HEK293 (cell line): ENCODE measurements around the gene MTPN.
A peak's percentile ranks its signal among the peaks of the same experiment; 100 is the strongest.

Source experiments
- CTCF ChIA-PET: fragments of 350-600 bp; formaldehyde crosslinking; extraction: SDS; loops from one replicate; lab custom pipeline; 2021; ENCODE audit warnings: antibody characterized with exemption; lab: Yijun Ruan, JAX
- POLR2A ChIA-PET: fragments of 300-600 bp; formaldehyde crosslinking; extraction: SDS; loops from one replicate; lab custom pipeline; 2020; ENCODE audit warnings: antibody characterized with exemption, inconsistent platforms; lab: Yijun Ruan, JAX
- H3K27ac ChIP-seq: fragments of 200-500 bp; sonication (Bioruptor generic); 2 replicates; pipeline ENCODE4 v1.5.1; 2014; ENCODE audit warnings: low read depth, low read length, control low read depth, inconsistent platforms; ENCODE audit errors: extremely low read depth
- H3K36me3 ChIP-seq, 2 experiments: fragments of 200-500 bp in 1 of 2; sonication (Bioruptor generic) in 1 of 2; 1 replicate in 1 of 2; 2 replicates in 1 of 2; pipeline ENCODE4 v1.5.1; 2014 to 2017; ENCODE audit warnings: inconsistent platforms in 2 of 2, low read length in 2 of 2; ENCODE audit not compliant: control insufficient read depth in 2 of 2, insufficient read depth in 1 of 2
- H3K4me1 ChIP-seq: fragments of 200-500 bp; sonication (Bioruptor generic); 2 replicates; pipeline ENCODE4 v1.5.1; 2014; ENCODE audit warnings: mild to moderate bottlenecking, low read length, inconsistent platforms; ENCODE audit not compliant: control insufficient read depth, insufficient read depth
- H3K4me3 ChIP-seq: 2 replicates; pipeline ENCODE4 v1.5.1; 2011; ENCODE audit warnings: low read depth, mild to moderate bottlenecking, control low read depth, low read length, moderate library complexity
- H3K9me3 ChIP-seq: fragments of 200-500 bp; sonication (Bioruptor generic); 2 replicates; pipeline ENCODE4 v1.5.1; 2014; ENCODE audit warnings: low read depth, low read length, inconsistent platforms; ENCODE audit not compliant: control insufficient read depth, insufficient read depth
- GFI1B ChIP-seq: fragments of 450-650 bp; formaldehyde crosslinking; IDR thresholded peaks from 2 replicates; pipeline ENCODE4 v1.5.1; 2016; ENCODE audit warnings: missing biosample characterization, missing genetic modification characterization
- HOXA7 ChIP-seq: sonication (generic); formaldehyde crosslinking; IDR thresholded peaks from 2 replicates; pipeline ENCODE4 v1.8.1; 2022; ENCODE audit warnings: missing genetic modification reagents, borderline replicate concordance
- KLF10 ChIP-seq: fragments of 450-650 bp; IDR thresholded peaks from 2 replicates; pipeline ENCODE4 v1.5.1; 2018; ENCODE audit warnings: missing biosample characterization, mild to moderate bottlenecking, missing genetic modification characterization
- KLF9 ChIP-seq: fragments of 450-650 bp; formaldehyde crosslinking; IDR thresholded peaks from 2 replicates; pipeline ENCODE4 v1.5.1; 2016; ENCODE audit warnings: missing biosample characterization, missing genetic modification characterization, low read depth
- MEIS1 ChIP-seq: sonication (generic); formaldehyde crosslinking; IDR thresholded peaks from 2 replicates; pipeline ENCODE4 v1.8.1; 2022; ENCODE audit warnings: missing genetic modification reagents, mild to moderate bottlenecking, borderline replicate concordance
- OVOL3 ChIP-seq: fragments of 450-650 bp; formaldehyde crosslinking; IDR thresholded peaks from 2 replicates; pipeline ENCODE4 v1.5.1; 2016; ENCODE audit warnings: missing biosample characterization, missing genetic modification characterization
- PRDM1 ChIP-seq: fragments of 450-650 bp; formaldehyde crosslinking; IDR thresholded peaks from 2 replicates; pipeline ENCODE4; 2016; ENCODE audit warnings: missing biosample characterization, missing genetic modification characterization
- SCRT1 ChIP-seq: fragments of 450-650 bp; formaldehyde crosslinking; IDR thresholded peaks from 2 replicates; pipeline ENCODE4 v1.5.1; 2016; ENCODE audit warnings: missing biosample characterization, missing genetic modification characterization, borderline replicate concordance
- SCRT2 ChIP-seq: fragments of 450-650 bp; formaldehyde crosslinking; IDR thresholded peaks from 2 replicates; pipeline ENCODE4 v1.5.1; 2016; ENCODE audit warnings: missing biosample characterization, missing genetic modification characterization
- ZNF184 ChIP-seq: fragments of 450-650 bp; IDR thresholded peaks from 2 replicates; pipeline ENCODE4 v1.5.1; 2018; ENCODE audit warnings: missing biosample characterization, mild to moderate bottlenecking, missing genetic modification characterization
- ZNF24 ChIP-seq: fragments of 450-650 bp; formaldehyde crosslinking; IDR thresholded peaks from 2 replicates; pipeline ENCODE4 v1.5.1; 2016; ENCODE audit warnings: missing biosample characterization, missing genetic modification characterization
- ZNF362 ChIP-seq: fragments of 450-650 bp; formaldehyde crosslinking; IDR thresholded peaks from 2 replicates; pipeline ENCODE4 v1.5.1; 2016; ENCODE audit warnings: missing biosample characterization, missing genetic modification characterization
- ZNF366 ChIP-seq: fragments of 450-650 bp; formaldehyde crosslinking; conservative IDR thresholded peaks from 2 replicates; pipeline ENCODE4 v1.5.1; 2016; ENCODE audit warnings: missing biosample characterization, missing genetic modification characterization
- ZNF501 ChIP-seq: fragments of 450-650 bp; formaldehyde crosslinking; IDR thresholded peaks from 2 replicates; pipeline ENCODE4 v1.5.1; 2016; ENCODE audit warnings: missing biosample characterization, missing genetic modification characterization
- ZNF561 ChIP-seq: fragments of 450-650 bp; IDR thresholded peaks from 2 replicates; pipeline ENCODE4 v1.5.1; 2018; ENCODE audit warnings: missing biosample characterization, missing genetic modification characterization, borderline replicate concordance
- ZNF654 ChIP-seq: fragments of 450-650 bp; formaldehyde crosslinking; IDR thresholded peaks from 2 replicates; pipeline ENCODE4 v1.5.1; 2016; ENCODE audit warnings: low read depth, missing biosample characterization, missing genetic modification characterization
- ZSCAN16 ChIP-seq: fragments of 450-650 bp; formaldehyde crosslinking; IDR thresholded peaks from 2 replicates; pipeline ENCODE4 v1.5.1; 2016; ENCODE audit warnings: missing biosample characterization, missing genetic modification characterization
- ZSCAN30 ChIP-seq: fragments of 450-650 bp; IDR thresholded peaks from 2 replicates; pipeline ENCODE4 v1.5.1; 2018; ENCODE audit warnings: missing biosample characterization, mild to moderate bottlenecking, missing genetic modification characterization, moderate library complexity
- TF ChIP-seq, protein P1 (sequence below): fragments of 450-650 bp; formaldehyde crosslinking; IDR thresholded peaks from 2 replicates; pipeline ENCODE4 v1.5.1; 2016; ENCODE audit warnings: missing biosample characterization, missing genetic modification characterization, borderline replicate concordance
- TF ChIP-seq, protein P2 (sequence below): fragments of 450-650 bp; formaldehyde crosslinking; IDR thresholded peaks from 2 replicates; pipeline ENCODE4 v1.5.1; 2016; ENCODE audit warnings: missing biosample characterization, missing genetic modification characterization
- TF ChIP-seq, protein P3 (sequence below): fragments of 450-650 bp; formaldehyde crosslinking; IDR thresholded peaks from 2 replicates; pipeline ENCODE4 v1.5.1; 2017; ENCODE audit warnings: missing biosample characterization, missing genetic modification characterization
- TF ChIP-seq, protein P4 (sequence below): fragments of 450-650 bp; formaldehyde crosslinking; conservative IDR thresholded peaks from 2 replicates; pipeline ENCODE4 v1.5.1; 2016; ENCODE audit warnings: low read depth, missing biosample characterization, missing genetic modification characterization

MTPN gene

DNA sequence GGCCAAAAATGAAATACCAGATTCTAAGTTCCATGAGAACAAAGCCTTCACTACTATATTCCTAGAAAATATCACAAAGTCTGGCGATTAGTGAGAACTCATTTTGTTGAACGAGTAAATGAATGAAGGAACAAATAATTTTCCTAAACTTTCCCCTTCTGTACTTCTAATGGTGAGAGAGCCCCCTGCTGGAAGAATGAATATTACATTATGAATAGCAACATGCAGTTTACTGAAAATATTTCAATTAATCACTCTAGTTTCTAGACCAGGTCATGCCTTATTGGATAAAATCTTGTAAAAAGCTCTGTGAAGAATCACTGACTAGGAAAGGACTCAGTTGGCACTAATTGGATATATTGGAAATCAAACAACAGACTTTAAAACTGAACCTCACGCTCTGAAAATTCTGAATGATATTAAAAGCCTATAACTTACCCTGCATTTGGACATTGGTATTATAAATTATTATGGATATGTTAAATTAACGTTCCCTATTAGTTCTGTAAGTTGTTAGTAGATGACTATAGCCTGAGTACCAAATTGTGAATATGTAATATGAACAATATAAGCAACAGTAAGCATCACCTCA is 32.4 kb upstream of the MTPN start:
- Histone ChIP-seq H3K36me3 (no peaks in the 10 kb centered on the region), H3K9me3 (no peaks in the 10 kb centered on the region), H3K4me3 (no peak overlapping the region), H3K4me1 (no peaks in the 10 kb centered on the region), H3K27ac (no peak overlapping the region)
- 0 out of 2 replicates have a peak, but pooled peaks have one; percentile 39 for TF ChIP-seq PRDM1 (tag by site-specific recombination)
- TF ChIP-seq SCRT2 = peak; percentile 36
- no peak for TF ChIP-seq HOXA7 (CRISPR knock-in tag)
- TF ChIP-seq ZNF366 = 0 out of 2 replicates have a peak, but pooled peaks have one; percentile 24
- TF ChIP-seq, protein P1, sequence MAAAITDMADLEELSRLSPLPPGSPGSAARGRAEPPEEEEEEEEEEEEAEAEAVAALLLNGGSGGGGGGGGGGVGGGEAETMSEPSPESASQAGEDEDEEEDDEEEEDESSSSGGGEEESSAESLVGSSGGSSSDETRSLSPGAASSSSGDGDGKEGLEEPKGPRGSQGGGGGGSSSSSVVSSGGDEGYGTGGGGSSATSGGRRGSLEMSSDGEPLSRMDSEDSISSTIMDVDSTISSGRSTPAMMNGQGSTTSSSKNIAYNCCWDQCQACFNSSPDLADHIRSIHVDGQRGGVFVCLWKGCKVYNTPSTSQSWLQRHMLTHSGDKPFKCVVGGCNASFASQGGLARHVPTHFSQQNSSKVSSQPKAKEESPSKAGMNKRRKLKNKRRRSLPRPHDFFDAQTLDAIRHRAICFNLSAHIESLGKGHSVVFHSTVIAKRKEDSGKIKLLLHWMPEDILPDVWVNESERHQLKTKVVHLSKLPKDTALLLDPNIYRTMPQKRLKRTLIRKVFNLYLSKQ (tag by site-specific recombination) = no peak
- TF ChIP-seq ZNF654 = peak; percentile 73
- TF ChIP-seq KLF10 = no peak
- TF ChIP-seq ZSCAN30 = peak; percentile 30; the same call in 1 of the 2 replicates
- TF ChIP-seq ZNF362 = peak; percentile 54; the same call in 1 of the 2 replicates
- 0 out of 2 replicates have a peak, but pooled peaks have one; percentile 42 for TF ChIP-seq ZNF24
- TF ChIP-seq, protein P2, sequence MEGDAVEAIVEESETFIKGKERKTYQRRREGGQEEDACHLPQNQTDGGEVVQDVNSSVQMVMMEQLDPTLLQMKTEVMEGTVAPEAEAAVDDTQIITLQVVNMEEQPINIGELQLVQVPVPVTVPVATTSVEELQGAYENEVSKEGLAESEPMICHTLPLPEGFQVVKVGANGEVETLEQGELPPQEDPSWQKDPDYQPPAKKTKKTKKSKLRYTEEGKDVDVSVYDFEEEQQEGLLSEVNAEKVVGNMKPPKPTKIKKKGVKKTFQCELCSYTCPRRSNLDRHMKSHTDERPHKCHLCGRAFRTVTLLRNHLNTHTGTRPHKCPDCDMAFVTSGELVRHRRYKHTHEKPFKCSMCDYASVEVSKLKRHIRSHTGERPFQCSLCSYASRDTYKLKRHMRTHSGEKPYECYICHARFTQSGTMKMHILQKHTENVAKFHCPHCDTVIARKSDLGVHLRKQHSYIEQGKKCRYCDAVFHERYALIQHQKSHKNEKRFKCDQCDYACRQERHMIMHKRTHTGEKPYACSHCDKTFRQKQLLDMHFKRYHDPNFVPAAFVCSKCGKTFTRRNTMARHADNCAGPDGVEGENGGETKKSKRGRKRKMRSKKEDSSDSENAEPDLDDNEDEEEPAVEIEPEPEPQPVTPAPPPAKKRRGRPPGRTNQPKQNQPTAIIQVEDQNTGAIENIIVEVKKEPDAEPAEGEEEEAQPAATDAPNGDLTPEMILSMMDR (tag by site-specific recombination) = 0 out of 2 replicates have a peak, but pooled peaks have one; percentile 12
- ChIA-PET CTCF (interaction anchor here (0.6 to 5.1 kb wide), 26 partner anchors 9 to 347 kb away, joined by 3 to 24 read pairs (median 4); partner anchors contain the start of genes MTPN and STMP1), POLR2A (no interaction called here)

- Histone ChIP-seq H3K27ac (no peak overlapping the region), H3K36me3 (no peaks in the 10 kb centered on the region), H3K9me3 (no peaks in the 10 kb centered on the region), H3K4me1 (no peaks in the 10 kb centered on the region), H3K4me3 (no peak overlapping the region)
- ChIA-PET CTCF (interaction anchor here (0.9 to 1.0 kb wide), 2 partner anchors 10 to 203 kb away, joined by 3 to 4 read pairs; no protein-coding TSS in a partner anchor), POLR2A (no interaction called here)
- TF ChIP-seq GFI1B (tag by site-specific recombination) = no peak
- TF ChIP-seq KLF9 (tag by site-specific recombination) = no peak
- TF ChIP-seq ZSCAN16 (tag by site-specific recombination) = no peak
- TF ChIP-seq, protein P3, sequence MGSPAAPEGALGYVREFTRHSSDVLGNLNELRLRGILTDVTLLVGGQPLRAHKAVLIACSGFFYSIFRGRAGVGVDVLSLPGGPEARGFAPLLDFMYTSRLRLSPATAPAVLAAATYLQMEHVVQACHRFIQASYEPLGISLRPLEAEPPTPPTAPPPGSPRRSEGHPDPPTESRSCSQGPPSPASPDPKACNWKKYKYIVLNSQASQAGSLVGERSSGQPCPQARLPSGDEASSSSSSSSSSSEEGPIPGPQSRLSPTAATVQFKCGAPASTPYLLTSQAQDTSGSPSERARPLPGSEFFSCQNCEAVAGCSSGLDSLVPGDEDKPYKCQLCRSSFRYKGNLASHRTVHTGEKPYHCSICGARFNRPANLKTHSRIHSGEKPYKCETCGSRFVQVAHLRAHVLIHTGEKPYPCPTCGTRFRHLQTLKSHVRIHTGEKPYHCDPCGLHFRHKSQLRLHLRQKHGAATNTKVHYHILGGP (tag by site-specific recombination) = no peak
- TF ChIP-seq SCRT1 (tag by site-specific recombination) = no peak
- no peak for TF ChIP-seq ZNF501 (tag by site-specific recombination)
- no peak for TF ChIP-seq ZNF24
- TF ChIP-seq SCRT2 = no peak
- no peak for TF ChIP-seq ZNF184 (tag by site-specific recombination)
- no peak for TF ChIP-seq MEIS1 (CRISPR knock-in tag)
- TF ChIP-seq ZSCAN30 = no peak
- no peak for TF ChIP-seq OVOL3 (tag by site-specific recombination)
- no peak for TF ChIP-seq ZNF561 (tag by site-specific recombination)
- TF ChIP-seq, protein P4, sequence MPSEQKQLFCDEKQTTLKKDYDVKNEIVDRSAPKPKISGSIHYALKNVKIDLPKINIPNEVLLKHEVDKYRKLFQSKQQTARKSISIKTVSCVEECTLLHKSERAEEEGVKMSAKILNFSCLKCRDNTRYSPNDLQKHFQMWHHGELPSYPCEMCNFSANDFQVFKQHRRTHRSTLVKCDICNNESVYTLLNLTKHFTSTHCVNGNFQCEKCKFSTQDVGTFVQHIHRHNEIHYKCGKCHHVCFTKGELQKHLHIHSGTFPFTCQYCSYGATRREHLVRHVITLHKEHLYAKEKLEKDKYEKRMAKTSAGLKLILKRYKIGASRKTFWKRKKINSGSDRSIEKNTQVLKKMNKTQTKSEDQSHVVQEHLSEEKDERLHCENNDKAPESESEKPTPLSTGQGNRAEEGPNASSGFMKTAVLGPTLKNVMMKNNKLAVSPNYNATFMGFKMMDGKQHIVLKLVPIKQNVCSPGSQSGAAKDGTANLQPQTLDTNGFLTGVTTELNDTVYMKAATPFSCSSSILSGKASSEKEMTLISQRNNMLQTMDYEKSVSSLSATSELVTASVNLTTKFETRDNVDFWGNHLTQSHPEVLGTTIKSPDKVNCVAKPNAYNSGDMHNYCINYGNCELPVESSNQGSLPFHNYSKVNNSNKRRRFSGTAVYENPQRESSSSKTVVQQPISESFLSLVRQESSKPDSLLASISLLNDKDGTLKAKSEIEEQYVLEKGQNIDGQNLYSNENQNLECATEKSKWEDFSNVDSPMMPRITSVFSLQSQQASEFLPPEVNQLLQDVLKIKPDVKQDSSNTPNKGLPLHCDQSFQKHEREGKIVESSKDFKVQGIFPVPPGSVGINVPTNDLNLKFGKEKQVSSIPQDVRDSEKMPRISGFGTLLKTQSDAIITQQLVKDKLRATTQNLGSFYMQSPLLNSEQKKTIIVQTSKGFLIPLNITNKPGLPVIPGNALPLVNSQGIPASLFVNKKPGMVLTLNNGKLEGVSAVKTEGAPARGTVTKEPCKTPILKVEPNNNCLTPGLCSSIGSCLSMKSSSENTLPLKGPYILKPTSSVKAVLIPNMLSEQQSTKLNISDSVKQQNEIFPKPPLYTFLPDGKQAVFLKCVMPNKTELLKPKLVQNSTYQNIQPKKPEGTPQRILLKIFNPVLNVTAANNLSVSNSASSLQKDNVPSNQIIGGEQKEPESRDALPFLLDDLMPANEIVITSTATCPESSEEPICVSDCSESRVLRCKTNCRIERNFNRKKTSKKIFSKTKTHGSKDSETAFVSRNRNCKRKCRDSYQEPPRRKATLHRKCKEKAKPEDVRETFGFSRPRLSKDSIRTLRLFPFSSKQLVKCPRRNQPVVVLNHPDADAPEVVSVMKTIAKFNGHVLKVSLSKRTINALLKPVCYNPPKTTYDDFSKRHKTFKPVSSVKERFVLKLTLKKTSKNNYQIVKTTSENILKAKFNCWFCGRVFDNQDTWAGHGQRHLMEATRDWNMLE (tag by site-specific recombination) = no peak
- TF ChIP-seq, all 188 proteins: peak for 0
Measured at GRCh38 chr7:136006208-136006607, 29.0 kb upstream of the MTPN start.
